ENCODE data around the gene LRP8.

Gene LRP8

GRCh38 chr1:53288002-53288789 lies 39.7 kb downstream of the LRP8 start:
- Histone ChIP-seq H3K4me3 (ENCODE audit: low read length in 2 of 2) (no peak overlapping the region), H2BK12ac (ENCODE audit: low read length) (peak overlapping the region; percentile 77), H3K27ac (replicated peaks; ENCODE audit: low read length) (peak overlapping the region; percentile 95)

GRCh38 chr1:53286955-53287354 lies 40.9 kb downstream of the LRP8 start:
- peaks cover 16 to 63% of the 10 kb centered on the region in 2 donors for H3K36me3 ChIP-seq (replicated peaks in 1 of 2; ENCODE audit: control insufficient read depth in 2 of 2, insufficient read depth in 2 of 2, low read length in 2 of 2)
- no peak overlapping the region for H3K27ac ChIP-seq (replicated peaks; ENCODE audit: low read length)
- H3K9me3 ChIP-seq (replicated peaks in 1 of 2; ENCODE audit: control insufficient read depth in 2 of 2, insufficient read depth in 1 of 2, low read depth in 1 of 2, low read length in 2 of 2): peaks cover 0 to 2% of the 10 kb centered on the region in 2 donors
- H3K14ac ChIP-seq (ENCODE audit: low read length): no peak overlapping the region
- no peak overlapping the region for H4K8ac ChIP-seq (ENCODE audit: low read depth, low read length)
- H3K4me1 ChIP-seq (ENCODE audit: control insufficient read depth in 2 of 2, insufficient read depth in 1 of 2, low read depth in 1 of 2, low read length in 2 of 2): peaks cover 25 to 30% of the 10 kb centered on the region in 2 donors
- no peak overlapping the region for H2BK5ac ChIP-seq (ENCODE audit: low read length)
- no peak overlapping the region for H3K9ac ChIP-seq (ENCODE audit: low read depth, low read length, poor library complexity)
- H2BK120ac ChIP-seq (ENCODE audit: low read depth, low read length): no peak overlapping the region
- DNase-seq (ENCODE audit: low spot score): peak; percentile 27
- peak overlapping the region; percentile 17 for H2BK15ac ChIP-seq (ENCODE audit: low read length)
- no peak overlapping the region for H3K4me3 ChIP-seq (ENCODE audit: low read length in 2 of 2)
- no peak overlapping the region for H2AFZ ChIP-seq (ENCODE audit: low read length)
- no peak overlapping the region for H2BK12ac ChIP-seq (ENCODE audit: low read length)
- H3K79me1 ChIP-seq (ENCODE audit: low read depth, low read length): no peaks in the 10 kb centered on the region
- H2AK5ac ChIP-seq (ENCODE audit: low read depth, low read length): peak overlapping the region; percentile 72
- H3K18ac ChIP-seq (ENCODE audit: low read length): peak overlapping the region; percentile 84
- H4K91ac ChIP-seq (ENCODE audit: low read depth, low read length, poor library complexity): no peak overlapping the region
- H3K23ac ChIP-seq (ENCODE audit: low read depth, low read length, poor library complexity): no peak overlapping the region
- no peak overlapping the region for H3K4ac ChIP-seq (ENCODE audit: low read length)
- no CpG with 5 or more reads among the region's 4 CpGs for WGBS, 2 donors (ENCODE audit: extremely low coverage in 2 of 2, insufficient read length in 2 of 2, insufficient replicate concordance in 1 of 2)
- no peaks in the 10 kb centered on the region for H3K27me3 ChIP-seq (ENCODE audit: control insufficient read depth in 3 of 3, insufficient read depth in 3 of 3, low read depth in 1 of 3, low read length in 3 of 3)
- H3K4me2 ChIP-seq (ENCODE audit: insufficient read depth, low read length, poor library complexity, severe bottlenecking): no peak overlapping the region

More at GRCh38 chr1:53288002-53288789, 39.7 kb downstream of the LRP8 start:
- DNase-seq (ENCODE audit: low spot score): peak; percentile 82
- peak overlapping the region; percentile 32 for H4K8ac ChIP-seq (ENCODE audit: low read depth, low read length)
- H3K18ac ChIP-seq (ENCODE audit: low read length): peak overlapping the region; percentile 83
- no peak overlapping the region for H3K4ac ChIP-seq (ENCODE audit: low read length)
- peak overlapping the region; percentile 72 for H2AK5ac ChIP-seq (ENCODE audit: low read depth, low read length)
- peaks cover 26 to 30% of the 10 kb centered on the region in 2 donors for H3K4me1 ChIP-seq (ENCODE audit: control insufficient read depth in 2 of 2, insufficient read depth in 1 of 2, low read depth in 1 of 2, low read length in 2 of 2)
- peak overlapping the region; percentile 17 for H2BK15ac ChIP-seq (ENCODE audit: low read length)
- no peak overlapping the region for H2BK5ac ChIP-seq (ENCODE audit: low read length)
- H3K14ac ChIP-seq (ENCODE audit: low read length): no peak overlapping the region
- peak overlapping the region; percentile 9 for H3K23ac ChIP-seq (ENCODE audit: low read depth, low read length, poor library complexity)
- no peak overlapping the region for H3K9ac ChIP-seq (ENCODE audit: low read depth, low read length, poor library complexity)
- H3K4me2 ChIP-seq (ENCODE audit: insufficient read depth, low read length, poor library complexity, severe bottlenecking): peak overlapping the region; percentile 51
- no CpG with 5 or more reads among the region's 18 CpGs for WGBS, 2 donors (ENCODE audit: extremely low coverage in 2 of 2, insufficient read length in 2 of 2, insufficient replicate concordance in 1 of 2)
- H2AFZ ChIP-seq (ENCODE audit: low read length): peak overlapping the region; percentile 92
- no peak overlapping the region for H4K91ac ChIP-seq (ENCODE audit: low read depth, low read length, poor library complexity)
- H3K9me3 ChIP-seq (replicated peaks in 1 of 2; ENCODE audit: control insufficient read depth in 2 of 2, insufficient read depth in 1 of 2, low read depth in 1 of 2, low read length in 2 of 2): peaks cover 0 to 2% of the 10 kb centered on the region in 2 donors
- H3K79me1 ChIP-seq (ENCODE audit: low read depth, low read length): no peaks in the 10 kb centered on the region
- peak overlapping the region; percentile 18 for H2BK120ac ChIP-seq (ENCODE audit: low read depth, low read length)
- peaks cover 16 to 58% of the 10 kb centered on the region in 2 donors for H3K36me3 ChIP-seq (replicated peaks in 1 of 2; ENCODE audit: control insufficient read depth in 2 of 2, insufficient read depth in 2 of 2, low read length in 2 of 2)
- H3K27me3 ChIP-seq (ENCODE audit: control insufficient read depth in 3 of 3, insufficient read depth in 3 of 3, low read depth in 1 of 3, low read length in 3 of 3): no peaks in the 10 kb centered on the region

- Histone ChIP-seq H2BK12ac (ENCODE audit: low read length) (no peak overlapping the region), H3K4me2 (ENCODE audit: insufficient read depth, low read length, poor library complexity, severe bottlenecking) (no peak overlapping the region), H4K91ac (ENCODE audit: low read depth, low read length, poor library complexity) (no peak overlapping the region), H3K9ac (ENCODE audit: low read depth, low read length, poor library complexity) (no peak overlapping the region), H3K14ac (ENCODE audit: low read length) (no peak overlapping the region), H3K27ac (replicated peaks; ENCODE audit: low read length) (no peak overlapping the region), H2BK120ac (ENCODE audit: low read depth, low read length) (no peak overlapping the region), H3K27me3 (ENCODE audit: control insufficient read depth in 3 of 3, insufficient read depth in 3 of 3, low read depth in 1 of 3, low read length in 3 of 3) (no peaks in the 10 kb centered on the region), H4K8ac (ENCODE audit: low read depth, low read length) (no peak overlapping the region), H3K4me1 (ENCODE audit: control insufficient read depth in 2 of 2, insufficient read depth in 1 of 2, low read depth in 1 of 2, low read length in 2 of 2) (peaks cover 25 to 30% of the 10 kb centered on the region in 2 donors), H2BK15ac (ENCODE audit: low read length) (no peak overlapping the region), H2BK5ac (ENCODE audit: low read length) (no peak overlapping the region), H3K4me3 (ENCODE audit: low read length in 2 of 2) (no peak overlapping the region), H3K79me1 (ENCODE audit: low read depth, low read length) (no peaks in the 10 kb centered on the region), H3K36me3 (replicated peaks in 1 of 2; ENCODE audit: control insufficient read depth in 2 of 2, insufficient read depth in 2 of 2, low read length in 2 of 2) (peaks cover 19 to 68% of the 10 kb centered on the region in 2 donors), H2AK5ac (ENCODE audit: low read depth, low read length) (no peak overlapping the region), H3K4ac (ENCODE audit: low read length) (no peak overlapping the region), H3K23ac (ENCODE audit: low read depth, low read length, poor library complexity) (no peak overlapping the region), H2AFZ (ENCODE audit: low read length) (no peak overlapping the region), H3K9me3 (replicated peaks in 1 of 2; ENCODE audit: control insufficient read depth in 2 of 2, insufficient read depth in 1 of 2, low read depth in 1 of 2, low read length in 2 of 2) (peaks cover 0 to 2% of the 10 kb centered on the region in 2 donors), H3K18ac (ENCODE audit: low read length) (no peak overlapping the region)
- no CpG with 5 or more reads among the region's 8 CpGs for WGBS, 2 donors (ENCODE audit: extremely low coverage in 2 of 2, insufficient read length in 2 of 2, insufficient replicate concordance in 1 of 2)
- no peak for DNase-seq (ENCODE audit: low spot score)
Measured at GRCh38 chr1:53285969-53286760, 41.7 kb downstream of the LRP8 start.

- Histone ChIP-seq H2BK15ac (ENCODE audit: low read length) (no peak overlapping the region), H3K79me1 (ENCODE audit: low read depth, low read length) (no peaks in the 10 kb centered on the region), H3K9me3 (replicated peaks in 1 of 2; ENCODE audit: control insufficient read depth in 2 of 2, insufficient read depth in 1 of 2, low read depth in 1 of 2, low read length in 2 of 2) (peaks cover 0 to 2% of the 10 kb centered on the region in 2 donors), H3K18ac (ENCODE audit: low read length) (no peak overlapping the region), H3K4me1 (ENCODE audit: control insufficient read depth in 2 of 2, insufficient read depth in 1 of 2, low read depth in 1 of 2, low read length in 2 of 2) (peaks cover 25 to 30% of the 10 kb centered on the region in 2 donors), H3K4me3 (ENCODE audit: low read length in 2 of 2) (no peak overlapping the region), H4K91ac (ENCODE audit: low read depth, low read length, poor library complexity) (no peak overlapping the region), H2AK5ac (ENCODE audit: low read depth, low read length) (no peak overlapping the region), H3K4me2 (ENCODE audit: insufficient read depth, low read length, poor library complexity, severe bottlenecking) (no peak overlapping the region), H3K14ac (ENCODE audit: low read length) (no peak overlapping the region), H2BK5ac (ENCODE audit: low read length) (no peak overlapping the region), H3K23ac (ENCODE audit: low read depth, low read length, poor library complexity) (no peak overlapping the region), H4K8ac (ENCODE audit: low read depth, low read length) (no peak overlapping the region), H2BK120ac (ENCODE audit: low read depth, low read length) (no peak overlapping the region), H2AFZ (ENCODE audit: low read length) (no peak overlapping the region), H3K27me3 (ENCODE audit: control insufficient read depth in 3 of 3, insufficient read depth in 3 of 3, low read depth in 1 of 3, low read length in 3 of 3) (peaks cover 0 to under 1% (median 0%) of the 10 kb centered on the region in 3 experiments), H3K4ac (ENCODE audit: low read length) (no peak overlapping the region), H2BK12ac (ENCODE audit: low read length) (no peak overlapping the region), H3K9ac (ENCODE audit: low read depth, low read length, poor library complexity) (peak overlapping the region; percentile 5), H3K36me3 (replicated peaks in 1 of 2; ENCODE audit: control insufficient read depth in 2 of 2, insufficient read depth in 2 of 2, low read length in 2 of 2) (peaks cover 21 to 74% of the 10 kb centered on the region in 2 donors), H3K27ac (replicated peaks; ENCODE audit: low read length) (no peak overlapping the region)
- DNase-seq (ENCODE audit: low spot score): no peak
- WGBS, 2 donors (ENCODE audit: extremely low coverage in 2 of 2, insufficient read length in 2 of 2, insufficient replicate concordance in 1 of 2): no CpG with 5 or more reads among the region's 5 CpGs
Measured at GRCh38 chr1:53285546-53285945, 42.3 kb downstream of the LRP8 start.

Data from neuronal stem cell (in vitro differentiated cells).